ENCODE data around the gene KIAA1586.

KIAA1586 gene

GRCh38 chr6:57075092-57075491, 28.6 kb downstream of the KIAA1586 start:
- Histone ChIP-seq H3F3A (ENCODE audit: control insufficient read depth, insufficient read depth) (no peaks in the 10 kb centered on the region), H3K36me3 (ENCODE audit: control insufficient read depth, low read length) (no peaks in the 10 kb centered on the region), H3K27me3 (ENCODE audit: control insufficient read depth, low read length) (no peaks in the 10 kb centered on the region), H3K9me2 (replicated peaks; ENCODE audit: control insufficient read depth, low read length) (no peaks in the 10 kb centered on the region), H3K4me2 (ENCODE audit: low read length) (no peak overlapping the region), H3K9me3 (ENCODE audit: control insufficient read depth, insufficient read depth, low read length) (no peaks in the 10 kb centered on the region), H3K4me1 (ENCODE audit: control insufficient read depth, low read length) (no peaks in the 10 kb centered on the region), H3K4me3 (ENCODE audit: low read length) (no peak overlapping the region), H3K27ac (ENCODE audit: low read depth, low read length) (no peak overlapping the region), H3K79me2 (ENCODE audit: control insufficient read depth, low read length) (no peaks in the 10 kb centered on the region), H4K20me1 (ENCODE audit: control insufficient read depth, insufficient read depth, low read depth, low read length) (no peaks in the 10 kb centered on the region)
- TF ChIP-seq CTCF (IDR thresholded peaks at IDR 0.05; ENCODE audit: low read depth, low read length, poor library complexity, severe bottlenecking) (peak; percentile 20), EZH2phosphoT487 (IDR thresholded peaks at IDR 0.05; ENCODE audit: borderline replicate concordance, low read length) (no peak)

- no peaks in the 10 kb centered on the region for H3F3A ChIP-seq (ENCODE audit: control insufficient read depth, insufficient read depth)
- no peaks in the 10 kb centered on the region for H3K4me1 ChIP-seq (ENCODE audit: control insufficient read depth, low read length)
- no peaks in the 10 kb centered on the region for H3K9me3 ChIP-seq (ENCODE audit: control insufficient read depth, insufficient read depth, low read length)
- H3K27me3 ChIP-seq (ENCODE audit: control insufficient read depth, low read length): no peaks in the 10 kb centered on the region
- no peaks in the 10 kb centered on the region for H3K79me2 ChIP-seq (ENCODE audit: control insufficient read depth, low read length)
- no peaks in the 10 kb centered on the region for H3K9me2 ChIP-seq (replicated peaks; ENCODE audit: control insufficient read depth, low read length)
- H3K27ac ChIP-seq (ENCODE audit: low read depth, low read length): no peak overlapping the region
- TF ChIP-seq CTCF (IDR thresholded peaks at IDR 0.05; ENCODE audit: low read depth, low read length, poor library complexity, severe bottlenecking) (no peak), EZH2phosphoT487 (IDR thresholded peaks at IDR 0.05; ENCODE audit: borderline replicate concordance, low read length) (no peak)
- H4K20me1 ChIP-seq (ENCODE audit: control insufficient read depth, insufficient read depth, low read depth, low read length): no peaks in the 10 kb centered on the region
- no peak overlapping the region for H3K4me3 ChIP-seq (ENCODE audit: low read length)
- H3K36me3 ChIP-seq (ENCODE audit: control insufficient read depth, low read length): no peaks in the 10 kb centered on the region
- no peak overlapping the region for H3K4me2 ChIP-seq (ENCODE audit: low read length)
Observed at GRCh38 chr6:57078531-57079207, 32.2 kb downstream of the KIAA1586 start.

- no peaks in the 10 kb centered on the region for H3K27me3 ChIP-seq (ENCODE audit: control insufficient read depth, low read length)
- no peak overlapping the region for H3K4me2 ChIP-seq (ENCODE audit: low read length)
- no peak overlapping the region for H3K27ac ChIP-seq (ENCODE audit: low read depth, low read length)
- H3K9me3 ChIP-seq (ENCODE audit: control insufficient read depth, insufficient read depth, low read length): no peaks in the 10 kb centered on the region
- TF ChIP-seq EZH2phosphoT487 (IDR thresholded peaks at IDR 0.05; ENCODE audit: borderline replicate concordance, low read length): no peak
- TF ChIP-seq CTCF (IDR thresholded peaks at IDR 0.05; ENCODE audit: low read depth, low read length, poor library complexity, severe bottlenecking): no peak
- H3K4me1 ChIP-seq (ENCODE audit: control insufficient read depth, low read length): peaks cover 6% of the 10 kb centered on the region
- H3K9me2 ChIP-seq (replicated peaks; ENCODE audit: control insufficient read depth, low read length): no peaks in the 10 kb centered on the region
- H3K36me3 ChIP-seq (ENCODE audit: control insufficient read depth, low read length): no peaks in the 10 kb centered on the region
- no peaks in the 10 kb centered on the region for H4K20me1 ChIP-seq (ENCODE audit: control insufficient read depth, insufficient read depth, low read depth, low read length)
- no peaks in the 10 kb centered on the region for H3F3A ChIP-seq (ENCODE audit: control insufficient read depth, insufficient read depth)
- no peak overlapping the region for H3K4me3 ChIP-seq (ENCODE audit: low read length)
- H3K79me2 ChIP-seq (ENCODE audit: control insufficient read depth, low read length): no peaks in the 10 kb centered on the region
Observed at GRCh38 chr6:57085471-57085870, 39.0 kb downstream of the KIAA1586 start.
